K562 (cell line): ENCODE data around the gene ACSM2B. TPM values are rescaled to one million over a fixed set of nuclear protein-coding genes. Genes with fewer than 3 reads are reported as not detected.

Experiments
- ATAC-seq: fragments of 200-7000 bp; cut with Tn5 transposase; 3 replicates; pipeline ENCODE4 v1.9.1; 2020; ENCODE audit warnings: moderate library complexity
- BruUV-seq: library from RNA; stranded (reverse); fragments of 400-500 nt; replicated peaks from 2 replicates; lab custom pipeline; 2021; lab: Mats Ljungman, UMichigan
- CTCF ChIA-PET: fragments of 300-600 bp; formaldehyde crosslinking; extraction: SDS; loops from one replicate; lab custom pipeline; 2021; ENCODE audit warnings: low intra/inter-chr PET ratio; lab: Yijun Ruan, JAX
- POLR2A ChIA-PET: fragments of 300-600, 350-650 bp; sonication (Branson Sonifier 250); formaldehyde crosslinking; extraction: SDS; loops from one replicate; lab custom pipeline; 2021; ENCODE audit warnings: antibody characterized with exemption, inconsistent platforms; lab: Yijun Ruan, JAX
- DNase-seq, 4 experiments: peaks; one replicate each; pipeline versions ENCODE4 v3.0.0 to v3.0.0-alpha.2; 2011 to 2018; ENCODE audit warnings: low spot score in 3 of 4, mixed read lengths in 3 of 4; ENCODE audit errors: extremely low read depth in 1 of 4
- FAIRE-seq: peaks from 2 replicates; lab custom pipeline; 2011; peaks lifted over from hg19 to GRCh38; lab: Jason Lieb, UNC
- H2AFZ ChIP-seq: 2 replicates; pipeline ENCODE4 v1.6.0; 2011; ENCODE audit warnings: low read depth, low read length, control low read depth, inconsistent platforms
- H3K27ac ChIP-seq: fragments of 200-600 bp; 3 replicates; pipeline ENCODE4 v1.8.0; 2011; ENCODE audit warnings: low read depth, mild to moderate bottlenecking, control low read depth, inconsistent platforms, low read length, moderate library complexity, mixed read lengths; ENCODE audit errors: extremely low read depth
- H3K27me3 ChIP-seq, 2 experiments: fragments of 300-600 bp in 1 of 2; 2 replicates in 1 of 2; 3 replicates in 1 of 2; pipeline versions ENCODE4 v1.6.0 to v1.8.0; 2011; ENCODE audit warnings: inconsistent platforms in 2 of 2, low read length in 2 of 2, mild to moderate bottlenecking in 1 of 2, mixed read lengths in 1 of 2, moderate library complexity in 1 of 2; ENCODE audit not compliant: control insufficient read depth in 2 of 2, insufficient read depth in 2 of 2
- H3K36me3 ChIP-seq: fragments of 300-600 bp; 3 replicates; pipeline ENCODE4 v1.8.0; 2011; ENCODE audit warnings: mild to moderate bottlenecking, low read length, inconsistent platforms; ENCODE audit not compliant: control insufficient read depth, insufficient read depth
- H3K4me1 ChIP-seq, 2 experiments: fragments of 200-600 bp in 1 of 2; replicated peaks in 1 of 2; 2 replicates in 1 of 2; 3 replicates in 1 of 2; pipeline versions ENCODE4 v1.5.1 to v1.8.0; 2011; ENCODE audit warnings: inconsistent platforms in 2 of 2, low read length in 2 of 2, mild to moderate bottlenecking in 1 of 2, mixed read lengths in 1 of 2, moderate library complexity in 1 of 2; ENCODE audit not compliant: control insufficient read depth in 2 of 2, insufficient read depth in 2 of 2
- H3K4me2 ChIP-seq: 2 replicates; pipeline ENCODE4 v1.6.1; 2011; ENCODE audit warnings: low read length, control low read depth, inconsistent platforms, mixed read lengths; ENCODE audit not compliant: insufficient read depth
- H3K4me3 ChIP-seq: fragments of 200-600 bp; sonication (generic), shearing (Covaris generic); 2 replicates; pipeline ENCODE4 v1.5.1; 2016; ENCODE audit warnings: control low read depth, inconsistent platforms
- H3K79me2 ChIP-seq: fragments of 200-600 bp; 3 replicates; pipeline ENCODE4 v1.8.0; 2011; ENCODE audit warnings: low read length, inconsistent platforms; ENCODE audit not compliant: control insufficient read depth, insufficient read depth
- H3K9ac ChIP-seq, 2 experiments: 2 replicates each; pipeline versions ENCODE4 v1.6.0 to v1.6.1; 2011; ENCODE audit warnings: low read depth in 2 of 2, low read length in 2 of 2, control low read depth in 1 of 2, inconsistent platforms in 1 of 2, mild to moderate bottlenecking in 1 of 2, mixed read lengths in 1 of 2; ENCODE audit not compliant: insufficient read depth in 1 of 2
- H3K9me1 ChIP-seq: one replicate; pipeline ENCODE4 v1.6.0; 2011; ENCODE audit warnings: inconsistent platforms, mild to moderate bottlenecking, low read length, moderate library complexity; ENCODE audit not compliant: control insufficient read depth, insufficient read depth
- H3K9me3 ChIP-seq: replicated peaks from 2 replicates; pipeline ENCODE4 v1.5.1; 2011; ENCODE audit warnings: low read depth, low read length, inconsistent platforms; ENCODE audit not compliant: control insufficient read depth, insufficient read depth
- H4K20me1 ChIP-seq: replicated peaks from 2 replicates; pipeline ENCODE4 v1.6.1; 2011; ENCODE audit warnings: low read length, inconsistent platforms, mixed read lengths; ENCODE audit not compliant: control insufficient read depth, insufficient read depth
- RAD51 ChIP-seq: fragments of 450-650 bp; IDR thresholded peaks from 2 replicates; pipeline ENCODE4 v1.7.1; 2016; ENCODE audit warnings: low read depth, mild to moderate bottlenecking, borderline replicate concordance
- RBM25 ChIP-seq: fragments of 200-400 bp; formaldehyde crosslinking; IDR thresholded peaks from 2 replicates; pipeline ENCODE4 v1.6.1; 2018; ENCODE audit warnings: low read length, low read depth, moderate library complexity; ENCODE audit not compliant: severe bottlenecking
- SP1 ChIP-seq: sonication (generic); formaldehyde crosslinking; IDR thresholded peaks from 2 replicates; pipeline ENCODE4 v1.8.1; 2022; ENCODE audit warnings: mild to moderate bottlenecking, missing genetic modification reagents
- ZBTB7A ChIP-seq: IDR thresholded peaks from 2 replicates; pipeline ENCODE4 v1.6.1; 2011; ENCODE audit warnings: low read depth, mild to moderate bottlenecking, low read length, moderate library complexity, borderline replicate concordance; ENCODE audit not compliant: control insufficient read depth
- ZNF165 ChIP-seq: fragments of 250-450 bp; sonication (Bioruptor Pico); IDR thresholded peaks from 2 replicates; pipeline ENCODE4 v1.4.0; 2020; ENCODE audit warnings: borderline replicate concordance
- ZNF507 ChIP-seq: conservative IDR thresholded peaks from 2 replicates; pipeline ENCODE4 v1.6.1; 2017; ENCODE audit warnings: missing genetic modification characterization, missing compliant biosample characterization
- in situ Hi-C: fragments of 300-500 bp; cut with MboI; formaldehyde crosslinking; loops from 4 replicates; pipeline ENCODE4 v1.15.0; 2018; ENCODE audit warnings: inconsistent platforms, mixed read lengths
- intact Hi-C: fragments of 100-400 bp; cut with micrococcal nuclease; formaldehyde crosslinking; loops from 2 replicates; pipeline ENCODE4 v1.14.2; 2022
- polyA plus RNA-seq, 8 experiments: library from polyadenylated mRNA; depleted of rRNA in 4 of 8; stranded (reverse) in 5 of 8; unstranded in 3 of 8; fragments of >200 nt; fragmentation: Nextera tagmentation in 2 of 8; fragmentation: Illumina TruSeq in 1 of 8; extraction: Ambion mirVana in 2 of 8; extraction: Trizol in 1 of 8; gene quantifications; 2 replicates each; pipeline versions ENCODE4 v1.2.1 to v1.2.3, GENCODE V29; 2011 to 2014; ENCODE audit warnings: inconsistent platforms in 1 of 8, missing spikeins in 1 of 8
- total RNA-seq, 7 experiments: library from RNA; depleted of rRNA in 6 of 7; stranded (reverse); fragments of >200 nt in 6 of 7; fragmentation: Illumina TruSeq in 2 of 7; extraction: Trizol in 2 of 7; gene quantifications; 2 replicates each; pipeline versions ENCODE4 v1.2.1 to v1.2.3, GENCODE V29; 2011 to 2021; ENCODE audit warnings: low replicate concordance in 1 of 7
- TF ChIP-seq, protein P1 (sequence below): fragments of 250-450 bp; sonication (Bioruptor Pico); IDR thresholded peaks from 2 replicates; pipeline ENCODE4 v1.5.0; 2021; ENCODE audit warnings: mild to moderate bottlenecking, moderate library complexity
- TF ChIP-seq, protein P2 (sequence below): fragments of 150-350 bp; conservative IDR thresholded peaks from 2 replicates; pipeline ENCODE4 v1.6.1; 2014; ENCODE audit warnings: low read length
- TF ChIP-seq, protein P3 (sequence below): IDR thresholded peaks from 2 replicates; pipeline ENCODE4 v1.6.1; 2011; ENCODE audit warnings: borderline replicate concordance, low read depth, mild to moderate bottlenecking, moderate library complexity, low read length; ENCODE audit not compliant: insufficient read depth, poor library complexity, severe bottlenecking
- TF ChIP-seq, protein P4 (sequence below): fragments of 250-450 bp; sonication (Bioruptor Pico); IDR thresholded peaks from 2 replicates; pipeline ENCODE4 v1.5.0; 2020; ENCODE audit warnings: mild to moderate bottlenecking, borderline replicate concordance

The ACSM2B gene
- total and polyA plus RNA-seq, 9 of the 15 experiments (the other 6 are each of a cell fraction or from before 2014, with no cell fraction given), result 0.06 to 0.69 (median 0.55) TPM; not detected in 3

DNA sequence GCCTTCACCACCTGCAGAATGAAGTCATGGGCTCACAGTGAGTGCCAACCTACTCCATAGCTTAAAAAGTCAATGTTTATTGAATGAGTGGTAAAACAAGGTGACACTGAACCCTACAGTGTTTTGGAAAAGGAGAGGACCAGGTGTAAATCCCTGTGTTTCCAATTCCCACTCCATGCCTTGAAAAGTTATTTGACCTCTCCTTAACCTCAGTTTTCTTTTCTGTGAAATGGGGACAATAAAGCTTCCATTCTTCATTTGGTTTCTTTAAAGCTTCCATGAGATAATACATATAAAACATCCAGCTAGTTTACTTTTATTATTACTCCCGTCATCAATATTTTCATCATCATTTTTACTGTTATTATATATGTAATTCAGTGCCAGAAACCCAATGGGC is 48.0 kb upstream of the ACSM2B start (continued):
- TF ChIP-seq, protein P1, sequence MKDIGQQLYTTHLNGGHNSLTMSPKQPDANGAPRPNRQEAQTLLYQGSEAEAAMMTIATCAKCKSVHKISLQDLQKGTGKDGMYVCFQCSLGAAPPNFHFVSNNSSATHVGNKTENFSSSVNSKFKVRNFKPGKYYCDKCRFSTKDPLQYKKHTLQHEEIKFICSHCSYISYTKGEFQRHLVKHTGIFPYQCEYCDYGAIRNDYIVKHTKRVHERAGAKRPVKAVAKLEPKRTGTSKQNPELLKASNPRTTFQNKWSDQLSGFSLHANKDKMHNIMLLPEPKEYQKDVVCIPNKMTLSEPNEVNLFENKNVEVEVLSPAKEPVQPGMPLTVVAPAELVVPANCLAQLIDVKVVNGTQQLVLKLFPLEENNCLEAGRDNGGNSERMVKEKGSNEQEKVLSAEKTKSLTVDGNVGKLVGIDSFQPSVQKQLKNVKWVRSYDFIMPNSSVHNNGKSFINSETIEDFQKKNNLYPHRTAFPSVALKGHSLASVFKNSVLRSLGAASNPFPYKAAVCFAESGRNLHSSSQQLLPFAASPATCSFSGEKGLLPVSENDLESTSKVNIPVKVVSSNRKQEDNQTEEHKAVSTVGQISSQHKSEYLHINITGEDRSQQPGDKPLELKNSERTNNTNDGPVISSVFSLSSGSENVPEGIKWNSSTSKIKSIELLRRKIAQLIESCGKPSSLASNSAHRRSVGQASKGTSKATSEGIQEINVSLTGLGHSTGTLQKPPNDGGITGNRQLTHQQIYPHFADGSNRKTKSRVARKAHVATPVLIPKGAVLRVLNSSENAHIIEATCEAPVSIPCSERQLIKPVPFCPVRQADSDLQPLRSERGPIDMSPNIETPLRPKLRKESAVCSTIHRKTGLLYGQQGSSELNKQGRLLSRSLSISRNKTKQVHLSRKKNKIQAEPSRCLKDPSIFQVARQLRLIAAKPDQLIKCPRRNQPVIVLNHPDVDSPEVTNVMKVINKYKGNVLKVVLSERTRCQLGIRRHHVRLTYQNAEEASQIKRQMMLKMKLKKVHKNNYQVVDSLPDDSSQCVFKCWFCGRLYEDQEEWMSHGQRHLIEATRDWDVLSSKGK (CRISPR knock-in tag), result no peak

DNA sequence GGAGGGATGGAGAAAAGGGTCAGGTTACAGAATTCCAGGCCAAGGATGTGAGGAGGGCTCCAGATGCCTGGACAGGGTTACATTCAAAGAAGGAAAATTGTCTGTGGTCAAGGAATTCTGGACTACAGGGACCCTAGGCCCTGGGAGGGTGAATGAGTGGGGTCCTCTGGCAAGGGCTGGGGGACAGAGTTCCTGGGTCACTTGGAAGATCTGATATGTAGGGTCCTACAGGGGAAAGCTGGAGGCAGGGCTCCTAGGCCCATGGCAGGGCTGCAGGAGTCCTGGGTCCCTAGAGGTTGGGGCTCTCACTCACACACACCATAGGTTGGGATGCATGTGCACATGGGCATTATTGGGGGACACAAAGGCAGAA is 46.3 kb upstream of the ACSM2B start:
- no peaks in the 10 kb centered on the region for H3K9me3 ChIP-seq
- intact Hi-C loops, result loop anchor here (5.0 kb wide), 1 partner anchor 70 kb away; no protein-coding TSS in a partner anchor
- TF ChIP-seq, protein P2, sequence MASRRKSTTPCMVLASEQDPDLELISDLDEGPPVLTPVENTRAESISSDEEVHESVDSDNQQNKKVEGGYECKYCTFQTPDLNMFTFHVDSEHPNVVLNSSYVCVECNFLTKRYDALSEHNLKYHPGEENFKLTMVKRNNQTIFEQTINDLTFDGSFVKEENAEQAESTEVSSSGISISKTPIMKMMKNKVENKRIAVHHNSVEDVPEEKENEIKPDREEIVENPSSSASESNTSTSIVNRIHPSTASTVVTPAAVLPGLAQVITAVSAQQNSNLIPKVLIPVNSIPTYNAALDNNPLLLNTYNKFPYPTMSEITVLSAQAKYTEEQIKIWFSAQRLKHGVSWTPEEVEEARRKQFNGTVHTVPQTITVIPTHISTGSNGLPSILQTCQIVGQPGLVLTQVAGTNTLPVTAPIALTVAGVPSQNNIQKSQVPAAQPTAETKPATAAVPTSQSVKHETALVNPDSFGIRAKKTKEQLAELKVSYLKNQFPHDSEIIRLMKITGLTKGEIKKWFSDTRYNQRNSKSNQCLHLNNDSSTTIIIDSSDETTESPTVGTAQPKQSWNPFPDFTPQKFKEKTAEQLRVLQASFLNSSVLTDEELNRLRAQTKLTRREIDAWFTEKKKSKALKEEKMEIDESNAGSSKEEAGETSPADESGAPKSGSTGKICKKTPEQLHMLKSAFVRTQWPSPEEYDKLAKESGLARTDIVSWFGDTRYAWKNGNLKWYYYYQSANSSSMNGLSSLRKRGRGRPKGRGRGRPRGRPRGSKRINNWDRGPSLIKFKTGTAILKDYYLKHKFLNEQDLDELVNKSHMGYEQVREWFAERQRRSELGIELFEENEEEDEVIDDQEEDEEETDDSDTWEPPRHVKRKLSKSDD, result no peak
- no peak for TF ChIP-seq ZNF165 (CRISPR knock-in tag)
- TF ChIP-seq, protein P3, sequence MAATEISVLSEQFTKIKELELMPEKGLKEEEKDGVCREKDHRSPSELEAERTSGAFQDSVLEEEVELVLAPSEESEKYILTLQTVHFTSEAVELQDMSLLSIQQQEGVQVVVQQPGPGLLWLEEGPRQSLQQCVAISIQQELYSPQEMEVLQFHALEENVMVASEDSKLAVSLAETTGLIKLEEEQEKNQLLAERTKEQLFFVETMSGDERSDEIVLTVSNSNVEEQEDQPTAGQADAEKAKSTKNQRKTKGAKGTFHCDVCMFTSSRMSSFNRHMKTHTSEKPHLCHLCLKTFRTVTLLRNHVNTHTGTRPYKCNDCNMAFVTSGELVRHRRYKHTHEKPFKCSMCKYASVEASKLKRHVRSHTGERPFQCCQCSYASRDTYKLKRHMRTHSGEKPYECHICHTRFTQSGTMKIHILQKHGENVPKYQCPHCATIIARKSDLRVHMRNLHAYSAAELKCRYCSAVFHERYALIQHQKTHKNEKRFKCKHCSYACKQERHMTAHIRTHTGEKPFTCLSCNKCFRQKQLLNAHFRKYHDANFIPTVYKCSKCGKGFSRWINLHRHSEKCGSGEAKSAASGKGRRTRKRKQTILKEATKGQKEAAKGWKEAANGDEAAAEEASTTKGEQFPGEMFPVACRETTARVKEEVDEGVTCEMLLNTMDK, result no peak
- TF ChIP-seq RAD51, result no peak
- TF ChIP-seq RBM25, result no peak
- TF ChIP-seq, protein P4, sequence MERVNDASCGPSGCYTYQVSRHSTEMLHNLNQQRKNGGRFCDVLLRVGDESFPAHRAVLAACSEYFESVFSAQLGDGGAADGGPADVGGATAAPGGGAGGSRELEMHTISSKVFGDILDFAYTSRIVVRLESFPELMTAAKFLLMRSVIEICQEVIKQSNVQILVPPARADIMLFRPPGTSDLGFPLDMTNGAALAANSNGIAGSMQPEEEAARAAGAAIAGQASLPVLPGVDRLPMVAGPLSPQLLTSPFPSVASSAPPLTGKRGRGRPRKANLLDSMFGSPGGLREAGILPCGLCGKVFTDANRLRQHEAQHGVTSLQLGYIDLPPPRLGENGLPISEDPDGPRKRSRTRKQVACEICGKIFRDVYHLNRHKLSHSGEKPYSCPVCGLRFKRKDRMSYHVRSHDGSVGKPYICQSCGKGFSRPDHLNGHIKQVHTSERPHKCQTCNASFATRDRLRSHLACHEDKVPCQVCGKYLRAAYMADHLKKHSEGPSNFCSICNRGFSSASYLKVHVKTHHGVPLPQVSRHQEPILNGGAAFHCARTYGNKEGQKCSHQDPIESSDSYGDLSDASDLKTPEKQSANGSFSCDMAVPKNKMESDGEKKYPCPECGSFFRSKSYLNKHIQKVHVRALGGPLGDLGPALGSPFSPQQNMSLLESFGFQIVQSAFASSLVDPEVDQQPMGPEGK (CRISPR knock-in tag), result no peak
- TF ChIP-seq SP1 (CRISPR knock-in tag), result no peak
- TF ChIP-seq ZBTB7A, result no peak
- no peak for TF ChIP-seq ZNF507 (tag)

More for the DNA sequence above, 46.3 kb upstream of the ACSM2B start:
- no peak overlapping the region for H3K4me2 ChIP-seq
- H3K27me3 ChIP-seq, result peaks cover 3 to 25% of the 10 kb centered on the region in 2 experiments; a peak in 4 of 5 replicates
- in situ Hi-C loops, result no loop called here
- DNase-seq, result no peak
- no peaks in the 10 kb centered on the region for H3K36me3 ChIP-seq
- no peaks in the 10 kb centered on the region for H4K20me1 ChIP-seq
- ChIA-PET CTCF (no interaction called here), POLR2A (interaction anchor here (0.6 kb wide), 1 partner anchor 11 kb away, joined by 3 read pairs; no protein-coding TSS in a partner anchor)
- peaks cover 2% of the 10 kb centered on the region for H3K9me1 ChIP-seq
- H3K4me3 ChIP-seq, result no peak overlapping the region
- no peak overlapping the region for H2AFZ ChIP-seq
- no peaks in the 10 kb centered on the region for H3K79me2 ChIP-seq
- H3K4me1 ChIP-seq, result no peaks in the 10 kb centered on the region
- no peak for ATAC-seq
- FAIRE-seq, result no peak
- BruUV-seq, result no TSS peak
- H3K9ac ChIP-seq, result no peak overlapping the region
- no peak overlapping the region for H3K27ac ChIP-seq
